ENCODE measurements around the gene SEC23B. TPM values are rescaled to one million over a fixed set of nuclear protein-coding genes. Genes with fewer than 3 reads are reported as not detected.
A peak's percentile ranks its signal among the peaks of the same experiment; 100 is the strongest.

Gene SEC23B
- total and polyA plus RNA-seq, 10 of the 15 experiments (the other 5 are each of a cell fraction or from before 2014, with no cell fraction given), result 49.1 to 121 (median 75.6) TPM

GRCh38 chr20:18488301-18488700 lies 19.4 kb upstream of the SEC23B start (continued):
- TF ChIP-seq CTCF (IDR thresholded peaks at IDR 0.05 in 2 of 3, conservative IDR thresholded peaks at IDR 0.05 in 1 of 3; ENCODE audit: control insufficient read depth in 2 of 3, extremely low read depth in 1 of 3, insufficient read depth in 1 of 3, low read depth in 3 of 3, low read length in 3 of 3), result no peak
- no peak for TF ChIP-seq CEBPB (IDR thresholded peaks at IDR 0.05; ENCODE audit: borderline replicate concordance in 1 of 2, low read depth in 2 of 2, low read length in 2 of 2)
- no peak for TF ChIP-seq RBBP5 (conservative IDR thresholded peaks at IDR 0.05)
- no peak for TF ChIP-seq NR2C1 (IDR thresholded peaks at IDR 0.05)
- no peak for TF ChIP-seq BCL3 (IDR thresholded peaks at IDR 0.05; ENCODE audit: borderline replicate concordance, insufficient read depth, low read depth, low read length, poor library complexity, severe bottlenecking)
- TF ChIP-seq SREBF1 (IDR thresholded peaks at IDR 0.05; ENCODE audit: low read length), result no peak

GRCh38 chr20:18496042-18496441 lies 11.7 kb upstream of the SEC23B start:
- CTCF ChIA-PET, result interaction anchor here (0.7 to 5.2 kb wide), 5 partner anchors 9 to 71 kb away, joined by 3 to 46 read pairs (median 5); partner anchors contain the start of genes DZANK1, POLR3F, SEC23B and SMIM26
- POLR2A ChIA-PET, result interaction anchor here (0.6 to 4.7 kb wide), 6 partner anchors 9 to 532 kb away, joined by 3 to 96 read pairs (median 6); partner anchors contain the start of genes DZANK1, POLR3F, SEC23B and ZNF133
- no peak for FAIRE-seq
- intact Hi-C loops (cut with micrococcal nuclease; ENCODE audit: unreplicated experiment), result loop anchor here (2.0 kb wide), 1 partner anchor 71 kb away; the partner anchor contains the start of gene SMIM26
- H3K27me3 ChIP-seq (replicated peaks in 1 of 2; ENCODE audit: control insufficient read depth in 2 of 2, insufficient read depth in 2 of 2, low read length in 1 of 2), result no peaks in the 10 kb centered on the region
- peak overlapping the region; percentile 73 for H3K4me3 ChIP-seq
- no peak for DNase-seq (ENCODE audit: low read depth, low spot score)
- WGBS (ENCODE audit: insufficient coverage, insufficient replicate concordance, low lambda C conversion rate, missing lambda C conversion rate), result 0% methylated on average over 7 of the region's 7 CpGs
- RAD21 ChIA-PET (ENCODE audit: unreplicated experiment), result interaction anchor here (0.7 to 4.0 kb wide), 11 partner anchors 9 to 238 kb away, joined by 3 to 67 read pairs (median 4); partner anchors contain the start of genes DZANK1, POLR3F and SEC23B
- H3K4me2 ChIP-seq (ENCODE audit: control insufficient read depth, insufficient read depth), result peak overlapping the region; percentile 1
- no TSS peak for BruUV-seq (replicated peaks)
- in situ Hi-C loops (cut with MboI), result no loop called here
- H3K9me3 ChIP-seq (replicated peaks; ENCODE audit: control insufficient read depth, insufficient read depth, low read length), result no peaks in the 10 kb centered on the region
- 0 out of 4 replicates have a peak, but pooled peaks cover 0 to 3% of the 10 kb centered on the region in 2 experiments for H3K36me3 ChIP-seq (ENCODE audit: control insufficient read depth in 2 of 2, insufficient read depth in 2 of 2, low read length in 1 of 2)
- SMC1A ChIA-PET (ENCODE audit: uncharacterized antibody, unreplicated experiment), result interaction anchor here (1.0 to 3.9 kb wide), 6 partner anchors 9 to 75 kb away, joined by 3 to 83 read pairs (median 5); partner anchors contain the start of genes DZANK1, POLR3F and SEC23B
- no peak overlapping the region for H3K27ac ChIP-seq (ENCODE audit: control insufficient read depth, insufficient read depth)
- no peaks in the 10 kb centered on the region for H3K79me2 ChIP-seq (ENCODE audit: control insufficient read depth, insufficient read depth, low read length)
- H4K20me1 ChIP-seq (ENCODE audit: control insufficient read depth, insufficient read depth), result no peaks in the 10 kb centered on the region
- no peaks in the 10 kb centered on the region for H3K4me1 ChIP-seq (ENCODE audit: control insufficient read depth, insufficient read depth, low read length)
- TF ChIP-seq NR2F1 (conservative IDR thresholded peaks at IDR 0.05) (peak; percentile 50; the same call in 1 of the 2 replicates), SIX5 (IDR thresholded peaks at IDR 0.05; ENCODE audit: low read depth, low read length, severe bottlenecking) (no peak), SP1 (IDR thresholded peaks at IDR 0.05; ENCODE audit: low read depth, low read length) (peak; percentile 44), ZBTB4 (CRISPR knock-in tag; IDR thresholded peaks at IDR 0.05) (no peak)
- peak; percentile 40 for ATAC-seq
- no peak overlapping the region for H3K9ac ChIP-seq (ENCODE audit: control insufficient read depth, insufficient read depth, low read length)
- H2AFZ ChIP-seq (ENCODE audit: control insufficient read depth, low read depth, low read length), result peak overlapping the region; percentile 0; the same call in 1 of the 2 replicates
